NCI-H524 treated with DMSO at 0.1 percent for 48 hours (cell line): ENCODE measurements around the gene LHX8.
"Not testable (repeated sequence)": the region's sequence is repeated elsewhere in the genome, so short reads cannot be mapped to it uniquely, and the experiment has no call there.

ENCODE experiments used
- DNase-seq: peaks from one replicate; lab custom pipeline; 2025; lab: John Stamatoyannopoulos, UW

LHX8 gene

DNA sequence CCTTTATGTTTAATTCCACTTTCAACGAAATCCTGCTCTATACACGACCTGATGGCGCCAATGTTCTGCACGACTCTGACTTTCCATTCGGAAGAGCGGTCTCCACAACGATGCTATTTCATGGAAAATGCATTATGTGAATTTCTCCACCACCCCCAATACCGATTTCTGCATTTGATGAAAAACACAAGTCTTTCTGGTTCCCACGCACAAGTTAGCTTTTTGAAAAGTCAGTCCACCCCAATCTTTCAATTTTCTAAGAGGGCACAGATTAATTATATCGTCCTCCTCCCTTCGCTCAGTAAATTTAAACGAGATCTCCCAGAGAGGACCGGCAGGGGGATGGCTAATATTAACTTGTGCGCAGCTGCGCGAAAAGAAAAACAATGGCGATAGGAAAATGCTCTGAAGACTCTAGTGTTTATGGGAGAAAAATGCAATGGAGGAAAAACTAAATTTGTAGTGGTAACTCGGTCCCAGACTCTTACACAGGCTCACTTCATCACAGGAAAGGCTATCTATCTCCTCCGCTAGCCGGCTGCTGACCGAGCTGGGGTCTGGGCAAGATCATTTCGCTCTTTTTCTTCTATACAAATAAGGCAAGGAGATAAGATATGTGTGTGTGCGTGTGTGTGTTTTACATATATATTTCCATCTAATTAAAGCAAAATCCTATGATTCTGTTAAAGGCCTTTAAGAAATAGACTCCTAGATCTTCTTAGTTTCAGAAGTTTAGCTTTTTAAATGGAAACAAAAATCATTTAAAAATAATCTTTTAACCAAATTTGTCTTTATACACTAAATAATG is 1.2 kb upstream of the LHX8 start:
- no peak for DNase-seq

DNA sequence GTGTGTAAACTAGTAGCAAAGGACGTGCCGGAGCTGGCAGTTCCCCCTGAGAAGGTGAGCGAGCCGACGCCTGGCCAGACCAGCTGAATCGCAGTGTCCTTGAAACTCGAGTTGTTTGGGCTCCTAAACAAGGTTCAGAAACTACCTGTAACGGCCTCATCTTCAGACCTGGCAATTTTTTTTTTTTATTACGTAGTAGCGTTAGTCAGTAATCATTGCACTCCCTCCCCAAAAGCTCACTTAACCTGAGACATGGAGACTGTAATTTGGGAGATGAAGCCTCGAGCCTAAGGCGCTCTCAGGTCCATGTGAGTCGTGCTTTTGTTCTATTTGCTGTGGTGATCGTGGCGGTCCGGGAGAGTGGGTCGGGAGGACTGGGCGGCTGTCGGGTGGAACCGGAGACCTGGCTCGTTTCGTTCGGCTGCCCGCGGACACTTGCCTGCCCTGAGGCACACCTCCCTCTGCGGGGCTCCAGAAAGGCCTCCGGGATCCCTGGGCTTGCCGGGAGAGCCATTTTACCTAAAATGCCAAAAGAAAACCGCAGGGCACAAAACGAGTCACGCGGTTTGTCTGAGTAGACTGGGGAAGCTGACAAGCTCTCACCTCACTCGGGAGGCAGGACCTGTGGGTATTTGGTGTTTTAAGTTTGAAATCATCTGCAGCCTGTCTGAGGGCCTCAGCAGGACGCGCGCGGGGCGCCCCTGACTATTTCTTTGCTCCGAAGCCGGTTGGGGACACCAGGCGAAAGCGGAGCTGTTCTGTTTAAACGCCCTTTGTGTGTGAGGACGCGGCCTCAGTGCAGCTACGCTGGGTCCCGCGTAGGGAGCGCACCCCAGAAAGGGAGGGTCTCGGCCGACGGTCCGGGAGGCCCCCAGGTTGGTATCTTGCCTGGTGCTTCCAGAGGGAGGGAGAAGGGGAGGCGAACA is 722 bp downstream of the LHX8 start:
- DNase-seq, result no peak

DNA sequence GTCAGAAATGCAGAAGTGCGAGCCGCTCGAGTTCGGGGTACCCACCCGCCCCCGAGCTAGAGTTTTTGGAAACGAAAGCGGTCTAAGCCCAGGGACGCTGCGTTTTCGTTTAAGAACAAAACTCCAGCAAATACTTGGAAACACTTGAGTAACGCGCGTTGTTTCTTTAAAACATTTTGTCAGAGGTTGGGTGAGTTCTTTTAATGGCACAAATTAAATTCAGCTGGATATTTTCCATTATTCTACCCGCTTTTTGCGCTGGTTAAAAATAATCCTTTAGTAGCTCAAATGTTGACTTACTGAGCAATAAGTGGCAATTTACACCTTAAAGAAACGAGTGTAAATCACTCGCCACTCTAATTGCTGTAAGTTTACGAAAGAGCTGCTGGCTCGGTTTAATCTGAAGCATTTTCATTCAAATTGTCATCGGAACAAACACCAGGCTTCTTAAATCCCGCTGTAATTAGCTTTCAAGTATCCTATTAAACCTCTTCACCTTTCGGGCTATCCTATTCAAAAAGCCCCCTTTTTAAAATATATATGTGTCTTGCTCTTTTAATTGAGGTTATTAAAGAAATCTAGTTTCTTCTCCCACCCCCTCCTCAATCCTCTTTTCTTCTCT is 1.5 kb downstream of the LHX8 start:
- no peak for DNase-seq

DNA sequence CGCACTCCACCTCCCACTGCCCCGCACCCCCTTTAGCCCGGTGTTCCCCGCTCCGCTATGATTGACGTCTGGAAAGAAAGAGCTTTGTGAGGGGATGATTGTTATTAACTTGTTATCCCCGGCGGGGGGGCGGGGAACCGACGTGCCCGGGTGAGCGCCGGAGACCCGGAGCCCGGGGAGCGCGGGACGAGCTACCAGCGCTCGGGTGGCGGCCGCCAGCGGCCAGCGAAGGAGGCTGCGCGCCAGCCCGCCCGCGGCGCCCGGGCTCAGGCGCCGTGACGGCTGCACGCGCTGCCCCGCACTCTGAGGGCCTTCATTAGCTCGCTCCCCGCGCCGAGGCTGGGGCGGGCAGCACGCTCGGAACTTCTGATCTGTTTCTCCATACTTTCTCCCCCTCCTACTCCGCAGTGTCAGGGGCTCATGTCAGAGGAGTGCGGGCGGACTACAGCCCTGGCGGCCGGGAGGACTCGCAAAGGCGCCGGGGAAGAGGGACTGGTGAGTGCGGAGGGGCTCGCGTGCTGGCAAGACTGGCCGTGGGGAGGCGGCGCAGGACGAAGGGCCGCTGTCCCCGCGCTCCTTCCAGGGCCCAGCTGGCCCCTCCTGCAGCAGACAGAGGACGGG is 2.1 kb downstream of the LHX8 start:
- DNase-seq, result no peak

DNA sequence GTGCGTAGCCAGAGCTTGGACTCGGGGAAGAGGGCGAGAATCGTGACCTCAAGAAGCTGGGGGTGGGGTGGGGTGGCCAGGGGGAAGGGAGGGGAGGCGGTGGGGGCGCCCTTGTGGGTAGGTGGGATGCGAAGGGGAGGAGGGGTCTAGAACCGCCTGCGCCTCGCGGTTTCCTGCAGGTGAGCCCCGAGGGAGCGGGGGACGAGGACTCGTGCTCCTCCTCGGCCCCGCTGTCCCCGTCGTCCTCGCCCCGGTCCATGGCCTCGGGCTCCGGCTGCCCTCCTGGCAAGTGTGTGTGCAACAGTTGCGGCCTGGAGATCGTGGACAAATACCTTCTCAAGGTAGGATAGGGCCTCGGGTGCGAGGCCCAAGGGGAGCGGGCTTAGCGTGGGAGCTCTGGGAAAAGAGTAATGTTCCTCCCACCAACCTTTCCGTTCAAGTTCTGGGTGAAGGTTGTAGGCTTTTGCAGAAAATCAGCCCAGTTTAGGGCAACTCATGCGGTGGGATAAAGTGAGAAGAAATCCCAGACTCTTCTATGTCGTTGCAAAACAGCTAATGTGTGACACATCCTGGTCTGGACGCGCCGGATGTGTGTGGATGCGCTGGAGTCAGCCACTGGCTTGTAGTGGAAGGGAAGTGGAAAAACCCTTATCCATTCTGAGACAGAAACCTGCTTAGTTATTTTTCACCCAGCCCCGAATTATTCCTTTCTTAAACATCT is 2.9 kb downstream of the LHX8 start:
- no peak for DNase-seq

DNA sequence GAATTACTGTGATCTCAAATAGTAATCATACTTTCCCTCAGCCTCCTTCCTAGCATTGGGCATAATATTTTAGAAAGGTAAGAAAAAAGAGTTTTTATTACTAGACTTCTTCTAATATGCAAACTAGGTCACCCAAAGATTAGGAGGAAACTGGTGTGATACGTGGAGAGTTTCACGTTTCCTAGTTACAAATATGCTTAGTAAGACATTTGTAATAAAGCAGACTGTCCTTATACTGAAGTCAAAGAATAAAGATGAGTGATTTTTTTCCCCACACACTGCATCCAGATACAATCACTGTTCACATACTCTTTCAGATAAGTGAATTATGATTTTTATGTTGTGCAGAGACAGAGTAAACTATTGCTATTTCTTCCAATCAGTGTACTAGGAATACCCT is 17.9 kb downstream of the LHX8 start:
- DNase-seq, result no peak

DNA sequence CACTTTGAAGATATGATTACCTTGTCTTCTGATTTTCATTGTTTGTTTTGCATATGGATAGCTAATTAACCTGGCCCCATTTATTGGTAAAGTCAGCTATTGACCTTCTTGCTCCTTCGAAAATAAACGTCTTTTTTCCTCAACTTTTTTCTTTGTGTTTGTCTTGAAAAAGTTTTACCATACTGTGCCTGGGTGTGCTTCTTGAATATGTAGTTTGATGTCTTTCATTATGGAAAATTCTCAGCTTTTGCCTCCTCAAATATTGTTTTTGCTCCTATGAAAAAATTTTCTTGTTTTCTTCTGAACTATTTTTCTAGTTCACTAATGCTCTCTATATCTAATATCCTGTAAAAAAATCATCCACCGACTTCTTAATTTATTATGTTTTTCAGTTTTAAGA is 25.0 kb downstream of the LHX8 start:
- DNase-seq, result no peak

DNA sequence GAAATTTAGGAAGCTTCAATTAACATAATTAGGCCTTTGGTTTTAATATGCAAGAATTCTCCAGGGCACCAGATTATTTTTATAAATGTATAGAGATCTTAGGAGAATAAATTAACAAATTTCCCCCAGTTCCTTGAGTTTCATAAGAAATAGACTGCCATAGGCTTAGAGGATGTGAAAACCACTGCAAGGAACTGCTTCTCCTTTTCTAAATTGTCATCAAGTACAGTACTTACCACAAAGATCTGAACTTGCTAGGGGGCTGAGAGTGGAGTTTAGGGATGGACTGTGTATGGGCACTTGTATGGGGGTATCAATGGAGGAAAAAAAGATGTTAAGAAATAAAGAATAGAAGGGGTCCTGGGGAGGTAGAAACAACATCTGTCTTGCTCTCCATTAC is 31.1 kb downstream of the LHX8 start:
- no peak for DNase-seq

DNA sequence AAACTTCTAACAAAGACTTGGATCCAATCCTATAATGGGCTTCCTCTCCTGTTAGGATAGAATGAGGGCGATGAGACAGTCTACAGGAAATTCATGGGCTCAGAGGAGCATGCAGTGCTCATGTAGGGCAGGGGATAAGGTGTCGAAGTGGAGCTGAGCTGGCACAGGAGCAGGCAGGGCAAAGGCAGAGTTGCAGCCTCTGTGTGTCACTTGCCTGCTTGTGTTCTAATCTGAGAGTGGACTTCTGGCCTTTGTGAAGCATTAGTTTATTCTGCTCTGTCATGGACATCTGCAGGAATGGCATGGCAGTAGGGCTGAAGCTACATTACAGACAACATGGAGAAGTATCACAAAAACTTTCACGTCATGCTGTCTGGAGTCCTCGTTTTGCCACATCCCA is 32.6 kb downstream of the LHX8 start:
- DNase-seq, result no peak

DNA sequence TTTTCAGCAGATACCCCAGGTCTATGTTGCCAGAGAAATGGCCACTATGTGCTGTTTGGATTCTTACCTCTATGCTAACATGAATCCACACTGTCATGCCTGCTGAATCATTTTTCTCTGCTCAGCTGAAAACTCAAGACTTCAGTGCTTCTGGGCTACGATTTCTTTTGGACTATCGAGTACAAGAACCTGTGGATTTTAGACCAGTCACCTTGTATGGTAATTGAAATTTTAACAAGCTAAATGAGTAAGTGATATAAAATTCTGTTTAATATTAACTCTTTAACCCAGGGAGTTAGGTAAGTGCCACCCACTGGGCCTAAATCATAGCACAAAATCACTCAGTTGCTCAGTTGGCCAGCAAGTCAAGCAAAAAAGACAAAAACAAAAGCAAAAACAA is 35.8 kb downstream of the LHX8 start:
- no peak for DNase-seq

DNA sequence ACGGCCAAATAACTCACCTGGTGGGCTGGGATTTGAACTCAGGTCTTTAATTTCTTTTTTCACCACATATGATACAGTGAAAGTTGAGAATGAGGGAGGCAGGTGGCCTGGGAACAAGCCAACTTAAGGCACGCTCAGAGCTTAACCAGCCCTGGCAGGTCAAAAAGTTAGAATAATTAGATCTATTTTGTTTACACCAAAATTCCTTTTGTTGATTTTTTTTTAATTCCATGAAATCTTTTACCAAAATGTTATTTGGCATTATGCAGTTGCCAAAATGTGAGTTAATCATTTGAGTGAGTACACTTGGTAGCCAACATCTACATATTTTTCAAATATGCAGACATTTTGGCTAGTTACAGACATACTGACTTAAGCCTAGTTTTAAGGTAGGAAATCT is 36.8 kb downstream of the LHX8 start:
- no peak for DNase-seq

DNA sequence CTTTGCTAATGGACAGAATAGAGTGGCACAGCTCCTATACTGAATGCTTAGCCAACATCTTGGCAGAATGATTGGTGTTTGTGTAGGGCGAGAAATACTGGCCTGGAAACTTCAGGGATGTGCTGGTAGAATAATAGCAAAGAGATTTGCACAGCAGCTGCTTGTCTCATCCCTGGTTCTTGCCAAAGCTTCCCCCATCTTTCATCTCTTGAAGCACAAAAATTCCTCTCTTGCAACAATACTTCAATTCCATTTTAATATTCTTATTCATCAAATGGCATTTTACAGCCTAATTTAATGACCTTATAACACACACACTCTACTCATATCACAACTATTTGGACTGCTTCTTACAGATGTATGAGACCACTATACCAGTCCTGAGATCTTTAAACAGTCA is 37.7 kb downstream of the LHX8 start:
- no peak for DNase-seq

DNA sequence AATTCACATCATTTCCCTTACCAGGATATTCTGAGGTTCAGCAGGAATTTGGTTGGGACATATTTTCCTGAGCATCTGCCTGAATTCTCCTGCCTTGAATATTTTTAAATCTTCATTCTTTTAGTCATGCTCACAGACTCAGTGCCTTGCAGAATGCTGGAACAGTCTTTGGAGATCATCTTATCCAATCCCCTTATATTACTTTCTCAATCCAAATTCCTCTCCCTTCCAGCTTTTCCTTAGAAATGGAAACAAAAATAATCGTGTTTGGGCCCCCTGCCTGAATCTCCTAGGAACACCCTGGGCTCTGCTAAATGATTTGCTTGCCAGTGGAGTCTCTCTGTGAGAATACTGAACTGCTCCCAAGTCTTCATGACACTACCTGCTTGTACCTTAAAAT is 38.4 kb downstream of the LHX8 start:
- DNase-seq, result no peak

DNA sequence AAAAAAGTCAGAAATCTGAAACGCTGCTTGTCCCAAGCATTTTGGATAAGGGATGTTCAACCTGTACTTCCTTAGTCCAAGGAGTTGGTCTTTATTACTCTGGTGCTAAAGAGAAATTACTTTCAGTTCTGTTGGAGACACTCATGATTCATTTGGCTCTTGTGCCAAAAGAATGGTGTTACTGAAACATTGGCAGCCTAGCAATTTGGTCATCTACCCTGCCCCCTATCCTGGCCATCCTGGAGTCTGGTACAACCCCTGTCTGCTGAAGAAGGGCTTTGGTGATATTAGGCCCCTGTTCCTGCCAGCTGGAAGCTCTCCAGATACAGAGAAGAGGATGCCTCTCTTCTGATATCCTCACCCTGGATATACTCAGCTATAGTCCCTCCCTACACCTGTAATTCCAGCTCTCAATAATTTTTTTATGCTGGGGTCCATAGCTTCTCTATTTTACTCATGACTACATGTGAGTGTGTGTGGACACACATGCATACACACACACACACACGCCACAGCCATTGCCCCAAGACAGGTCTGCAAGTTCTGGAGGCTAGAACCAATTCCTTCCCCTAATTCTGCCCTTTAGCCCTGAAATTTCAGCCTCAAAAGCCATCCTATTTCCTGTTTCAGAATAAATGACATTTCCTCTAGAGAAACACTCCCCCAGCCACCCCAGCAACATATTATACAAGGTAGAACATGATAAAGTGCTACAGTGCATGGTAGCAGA is 40.0 kb downstream of the LHX8 start:
- no peak for DNase-seq

DNA sequence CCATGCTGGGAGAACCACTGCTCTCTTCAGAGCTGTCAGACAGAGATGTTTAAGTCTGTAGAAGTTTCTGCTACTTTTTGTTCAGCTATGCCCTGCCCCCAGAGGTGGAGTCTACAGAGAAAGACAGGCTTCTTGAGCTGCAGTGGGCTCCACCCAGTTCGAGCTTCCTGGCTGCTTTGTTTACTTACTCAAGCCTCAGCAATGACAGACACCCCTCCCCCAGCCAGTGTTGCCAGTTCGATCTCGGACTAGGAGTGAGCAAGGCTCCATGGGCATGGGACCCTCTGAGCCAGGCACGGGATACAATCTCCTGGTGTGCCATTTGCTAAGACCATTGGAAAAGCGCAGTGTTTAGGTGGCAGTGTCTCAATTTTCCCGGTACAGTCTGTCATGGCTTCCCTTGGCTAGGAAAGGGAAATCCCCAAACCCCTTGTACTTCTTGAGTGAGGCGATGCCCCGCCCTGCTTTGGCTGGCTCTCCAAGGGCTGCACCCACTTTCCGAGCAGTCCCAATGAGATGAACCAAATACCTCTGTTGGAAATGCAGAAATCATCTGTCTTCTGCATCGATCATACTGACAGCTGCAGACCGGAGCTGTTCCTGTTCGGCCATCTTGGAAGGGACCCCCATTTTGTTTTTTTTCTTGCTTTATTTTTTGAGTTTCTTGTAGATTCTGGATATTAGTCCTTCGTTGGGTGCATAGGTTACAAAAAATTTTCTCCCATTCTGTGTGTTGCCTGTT is 47.2 kb downstream of the LHX8 start:
- not testable (repeated sequence) for DNase-seq

DNA sequence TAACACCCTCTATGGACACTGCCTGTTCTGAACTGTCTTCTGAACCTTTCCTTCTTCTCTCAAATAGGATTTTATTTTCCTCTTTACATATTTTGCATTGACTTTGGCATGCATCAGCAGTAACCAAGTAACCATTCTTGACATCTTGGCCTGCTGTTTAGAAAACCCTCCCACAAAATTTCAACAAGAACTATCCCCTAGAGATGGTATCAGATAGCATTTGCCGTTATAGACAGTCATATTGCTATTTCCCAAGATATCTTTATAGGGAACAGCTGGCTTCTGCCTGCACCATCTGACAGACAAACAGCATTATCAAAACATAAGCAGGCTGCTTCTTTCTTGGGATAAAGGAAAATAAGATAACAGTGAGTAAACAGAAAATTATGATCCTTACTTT is 54.7 kb downstream of the LHX8 start:
- DNase-seq, result peak; percentile 17

DNA sequence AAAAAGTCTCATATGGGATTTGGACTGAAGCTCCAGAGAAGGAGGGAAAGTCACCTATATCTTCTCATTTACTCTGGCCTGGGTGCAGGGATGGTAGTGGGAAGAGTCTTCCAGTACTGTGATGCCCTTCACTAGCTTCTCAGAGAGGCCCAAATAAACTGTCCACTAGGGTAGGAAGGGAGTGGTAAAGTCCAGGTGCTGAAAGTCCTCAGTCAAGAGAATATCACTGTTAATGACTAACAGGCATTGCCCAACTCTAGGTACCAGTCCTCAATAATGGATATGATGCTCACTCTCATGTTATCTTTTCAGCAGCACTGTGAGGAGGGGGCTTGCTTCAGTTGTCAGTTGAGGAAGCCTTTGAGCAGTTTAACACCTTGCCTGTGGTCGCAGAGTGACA is 64.0 kb downstream of the LHX8 start:
- no peak for DNase-seq

DNA sequence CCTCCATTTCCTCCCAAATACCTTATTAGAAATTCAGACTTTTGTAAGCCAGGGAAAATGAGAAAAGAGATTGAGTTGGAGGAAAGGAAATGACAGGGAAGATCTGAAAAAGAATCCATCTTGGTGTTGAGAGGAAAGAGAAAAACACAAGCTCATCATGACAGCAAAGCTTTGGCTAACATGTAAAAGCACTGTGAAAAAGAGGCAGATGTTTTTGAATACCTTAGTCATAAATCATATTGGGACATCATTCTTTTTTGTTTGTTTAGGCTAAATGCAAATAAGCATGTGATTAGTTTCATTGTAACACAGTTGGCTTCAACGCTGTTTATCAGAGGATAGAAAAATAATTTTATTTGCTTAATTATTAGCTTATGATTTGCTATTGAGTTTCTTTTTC is 64.6 kb downstream of the LHX8 start:
- DNase-seq, result no peak

DNA sequence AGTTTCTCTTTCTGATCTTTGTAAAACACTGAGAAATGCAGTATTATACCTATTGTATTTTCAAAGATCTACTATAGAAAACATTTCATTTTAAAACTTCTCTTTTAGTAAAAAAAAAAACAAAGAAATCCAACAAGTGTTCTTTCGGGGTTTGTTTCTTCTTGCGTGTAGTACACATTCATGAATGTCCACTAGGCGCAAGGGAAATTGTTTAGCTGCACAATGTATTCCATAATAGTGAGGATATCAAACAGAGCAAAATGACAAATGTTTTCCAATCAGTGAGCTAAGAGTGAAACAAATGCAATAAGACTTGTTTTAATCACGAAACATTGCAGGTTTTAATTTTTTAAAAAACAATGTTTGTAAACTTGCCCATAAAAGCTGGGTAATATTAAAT is 68.6 kb downstream of the LHX8 start:
- no peak for DNase-seq
